KOPT-K1 (cell line): ENCODE measurements around the gene RBM15.

Experiments used
- H3K27ac ChIP-seq: fragments of 200-600 bp; sonication (generic); 2 replicates; pipeline ENCODE4 v1.5.1; 2016; ENCODE audit warnings: antibody characterized with exemption, mild to moderate bottlenecking, low read depth, low read length; ENCODE audit not compliant: poor library complexity, severe bottlenecking
- H3K36me3 ChIP-seq: fragments of 200-600 bp; sonication (generic); 2 replicates; pipeline ENCODE4 v1.5.1; 2017; ENCODE audit warnings: antibody characterized with exemption, mild to moderate bottlenecking, low read length, moderate library complexity; ENCODE audit not compliant: insufficient read depth
- H3K9me3 ChIP-seq: fragments of 200-600 bp; sonication (generic); 2 replicates; pipeline ENCODE4 v1.5.1; 2017; ENCODE audit warnings: antibody characterized with exemption, low read length, mild to moderate bottlenecking; ENCODE audit not compliant: insufficient read depth, poor library complexity, severe bottlenecking

Gene RBM15

GRCh38 chr1:110338309-110338885 lies 780 bp upstream of the RBM15 start:
- Histone ChIP-seq H3K9me3 (no peaks in the 10 kb centered on the region), H3K27ac (peak overlapping the region; percentile 96), H3K36me3 (peaks cover 35% of the 10 kb centered on the region)

GRCh38 chr1:110339407-110340206 lies 430 bp downstream of the RBM15 start:
- H3K27ac ChIP-seq, result peak overlapping the region; percentile 96
- H3K36me3 ChIP-seq, result peaks cover 47% of the 10 kb centered on the region
- H3K9me3 ChIP-seq, result no peaks in the 10 kb centered on the region

GRCh38 chr1:110340207-110340468 lies 961 bp downstream of the RBM15 start:
- Histone ChIP-seq H3K9me3 (no peaks in the 10 kb centered on the region), H3K36me3 (peaks cover 53% of the 10 kb centered on the region), H3K27ac (peak overlapping the region; percentile 96)

- H3K36me3 ChIP-seq, result peaks cover 64% of the 10 kb centered on the region
- no peaks in the 10 kb centered on the region for H3K9me3 ChIP-seq
- peak overlapping the region; percentile 96 for H3K27ac ChIP-seq
Measured at GRCh38 chr1:110341146-110341871, 2.1 kb downstream of the RBM15 start.

GRCh38 chr1:110341872-110342331 lies 2.7 kb downstream of the RBM15 start:
- H3K9me3 ChIP-seq, result no peaks in the 10 kb centered on the region
- H3K27ac ChIP-seq, result no peak overlapping the region
- H3K36me3 ChIP-seq, result peaks cover 70% of the 10 kb centered on the region

GRCh38 chr1:110343249-110343648 lies 4.1 kb downstream of the RBM15 start:
- Histone ChIP-seq H3K36me3 (peaks cover 84% of the 10 kb centered on the region), H3K9me3 (no peaks in the 10 kb centered on the region), H3K27ac (no peak overlapping the region)

- Histone ChIP-seq H3K27ac (no peak overlapping the region), H3K36me3 (peaks cover 93% of the 10 kb centered on the region), H3K9me3 (no peaks in the 10 kb centered on the region)
Measured at GRCh38 chr1:110344152-110344551, 5.0 kb downstream of the RBM15 start.

GRCh38 chr1:110345480-110345879 lies 6.3 kb downstream of the RBM15 start:
- H3K9me3 ChIP-seq, result no peaks in the 10 kb centered on the region
- no peak overlapping the region for H3K27ac ChIP-seq
- H3K36me3 ChIP-seq, result peaks cover 100% of the 10 kb centered on the region

- Histone ChIP-seq H3K27ac (no peak overlapping the region), H3K36me3 (peaks cover 100% of the 10 kb centered on the region), H3K9me3 (no peaks in the 10 kb centered on the region)
Measured at GRCh38 chr1:110346690-110347089, 7.5 kb downstream of the RBM15 start.

GRCh38 chr1:110347182-110347893 lies 8.2 kb downstream of the RBM15 start:
- no peak overlapping the region for H3K27ac ChIP-seq
- H3K36me3 ChIP-seq, result peaks cover 100% of the 10 kb centered on the region
- no peaks in the 10 kb centered on the region for H3K9me3 ChIP-seq

GRCh38 chr1:110348050-110348449 lies 8.9 kb downstream of the RBM15 start:
- H3K36me3 ChIP-seq, result peaks cover 99% of the 10 kb centered on the region
- no peaks in the 10 kb centered on the region for H3K9me3 ChIP-seq
- no peak overlapping the region for H3K27ac ChIP-seq

GRCh38 chr1:110348771-110349170 lies 9.6 kb downstream of the RBM15 start:
- H3K27ac ChIP-seq, result no peak overlapping the region
- H3K9me3 ChIP-seq, result no peaks in the 10 kb centered on the region
- H3K36me3 ChIP-seq, result peaks cover 99% of the 10 kb centered on the region

- H3K36me3 ChIP-seq, result peaks cover 98% of the 10 kb centered on the region
- no peaks in the 10 kb centered on the region for H3K9me3 ChIP-seq
- peak overlapping the region; percentile 3 for H3K27ac ChIP-seq
Measured at GRCh38 chr1:110350360-110350759, 11.2 kb downstream of the RBM15 start.

- Histone ChIP-seq H3K9me3 (no peaks in the 10 kb centered on the region), H3K36me3 (peaks cover 98% of the 10 kb centered on the region), H3K27ac (no peak overlapping the region)
Measured at GRCh38 chr1:110355321-110355720, 16.1 kb downstream of the RBM15 start.

GRCh38 chr1:110356379-110356778 lies 17.2 kb downstream of the RBM15 start:
- Histone ChIP-seq H3K27ac (no peak overlapping the region), H3K36me3 (peaks cover 98% of the 10 kb centered on the region), H3K9me3 (no peaks in the 10 kb centered on the region)
